Fibroblast of lung (primary cell): Measurements from ENCODE around the gene NKX3-2. TPM values are rescaled to one million over a fixed set of nuclear protein-coding genes. Genes with fewer than 3 reads are reported as not detected.

Experiments
- DNase-seq, 2 donors: peaks; one replicate each; pipeline versions ENCODE4 v3.0.0 to v3.0.0-alpha.2; 2010; ENCODE audit warnings: low read depth in 2 of 2
- H2AFZ ChIP-seq: 2 replicates; pipeline ENCODE4 v1.5.1; 2012; ENCODE audit warnings: low read length, control low read depth, inconsistent platforms
- H3K27ac ChIP-seq: 2 replicates; pipeline ENCODE4 v1.5.1; 2011; ENCODE audit warnings: low read length, control low read depth; ENCODE audit not compliant: insufficient read depth
- H3K27me3 ChIP-seq: 2 replicates; pipeline ENCODE4 v1.5.1; 2011; ENCODE audit warnings: mild to moderate bottlenecking, low read length; ENCODE audit not compliant: control insufficient read depth, insufficient read depth
- H3K36me3 ChIP-seq: 2 replicates; pipeline ENCODE4 v1.5.1; 2011; ENCODE audit warnings: low read length; ENCODE audit not compliant: control insufficient read depth, insufficient read depth
- H3K4me1 ChIP-seq: 2 replicates; pipeline ENCODE4 v1.5.1; 2011; ENCODE audit warnings: low read length; ENCODE audit not compliant: control insufficient read depth, insufficient read depth; ENCODE audit errors: extremely low read depth
- H3K4me2 ChIP-seq: 2 replicates; pipeline ENCODE4 v1.5.1; 2011; ENCODE audit warnings: low read length, control low read depth; ENCODE audit not compliant: insufficient read depth; ENCODE audit errors: extremely low read depth
- H3K4me3 ChIP-seq, 4 experiments: fragments of 200-600 bp in 1 of 4; sonication (generic) in 1 of 4; replicated peaks in 1 of 4; 2 replicates each; pipeline ENCODE4 v1.5.1; 2011 to 2016; ENCODE audit warnings: low read length in 4 of 4, low read depth in 3 of 4, mild to moderate bottlenecking in 3 of 4, control low read depth in 2 of 4, inconsistent platforms in 1 of 4, mixed read lengths in 1 of 4; ENCODE audit not compliant: insufficient read depth in 1 of 4; ENCODE audit errors: control extremely low read depth in 1 of 4
- H3K79me2 ChIP-seq: 2 replicates; pipeline ENCODE4 v1.5.1; 2012; ENCODE audit warnings: mild to moderate bottlenecking, low read length, inconsistent platforms; ENCODE audit not compliant: control insufficient read depth, insufficient read depth
- H3K9ac ChIP-seq: 2 replicates; pipeline ENCODE4 v1.5.1; 2011; ENCODE audit warnings: mild to moderate bottlenecking, low read length, control low read depth; ENCODE audit not compliant: insufficient read depth
- H3K9me3 ChIP-seq: 2 replicates; pipeline ENCODE4 v1.5.1; 2012; ENCODE audit warnings: low read depth, low read length; ENCODE audit not compliant: control insufficient read depth, insufficient read depth
- H4K20me1 ChIP-seq: 2 replicates; pipeline ENCODE4 v1.5.1; 2011; ENCODE audit warnings: low read length; ENCODE audit not compliant: control insufficient read depth, insufficient read depth; ENCODE audit errors: extremely low read depth
- CTCF ChIP-seq, 2 donors: IDR thresholded peaks in 1 of 2; conservative IDR thresholded peaks in 1 of 2; 1 replicate in 1 of 2; 2 replicates in 1 of 2; pipeline ENCODE4 v1.5.1; 2011 to 2012; ENCODE audit warnings: low read length in 2 of 2, control low read depth in 1 of 2, inconsistent platforms in 1 of 2, low read depth in 1 of 2, mild to moderate bottlenecking in 1 of 2
- EZH2 ChIP-seq: IDR thresholded peaks from 2 replicates; pipeline ENCODE4 v1.5.1; 2012; ENCODE audit warnings: low read length, control low read depth, mild to moderate bottlenecking; ENCODE audit errors: missing control alignments
- polyA plus RNA-seq, 2 donors: library from polyadenylated mRNA; depleted of rRNA in 1 of 2; stranded (reverse) in 1 of 2; unstranded in 1 of 2; fragments of >200 nt; gene quantifications; 2 replicates each; pipeline ENCODE4 v1.2.1, GENCODE V29; 2011 to 2012; ENCODE audit warnings: missing spikeins in 1 of 2
- total RNA-seq: library from RNA; depleted of rRNA; stranded (reverse); fragments of >200 nt; gene quantifications from 2 replicates; pipeline ENCODE4 v1.2.1, GENCODE V29; 2014

Gene NKX3-2
- total and polyA plus RNA-seq, 2 donors (not counting 1 experiment from before 2014, with no cell fraction given), result 0.24 to 1.3 TPM

GRCh38 chr4:13553081-13553480, 8.8 kb upstream of the NKX3-2 start:
- Histone ChIP-seq H3K4me2 (no peak overlapping the region), H3K36me3 (no peaks in the 10 kb centered on the region), H3K79me2 (no peaks in the 10 kb centered on the region), H3K27ac (no peak overlapping the region), H3K27me3 (no peaks in the 10 kb centered on the region), H3K9me3 (no peaks in the 10 kb centered on the region), H3K9ac (no peak overlapping the region), H2AFZ (no peak overlapping the region), H3K4me3 (no peak overlapping the region), H3K4me1 (no peaks in the 10 kb centered on the region), H4K20me1 (no peaks in the 10 kb centered on the region)
- DNase-seq, result no peak
- TF ChIP-seq EZH2 (no peak), CTCF (conservative IDR thresholded peaks at IDR 0.05 in 1 of 2, IDR thresholded peaks at IDR 0.05 in 1 of 2; ENCODE audit: low read depth in 1 of 2, low read length in 2 of 2) (no peak)

GRCh38 chr4:13548984-13549546, 4.8 kb upstream of the NKX3-2 start:
- H3K4me1 ChIP-seq, result no peaks in the 10 kb centered on the region
- no peaks in the 10 kb centered on the region for H3K79me2 ChIP-seq
- H3K9ac ChIP-seq, result no peak overlapping the region
- H3K36me3 ChIP-seq, result no peaks in the 10 kb centered on the region
- H3K9me3 ChIP-seq, result no peaks in the 10 kb centered on the region
- TF ChIP-seq EZH2 (peak; percentile 54), CTCF (conservative IDR thresholded peaks at IDR 0.05 in 1 of 2, IDR thresholded peaks at IDR 0.05 in 1 of 2; ENCODE audit: low read depth in 1 of 2, low read length in 2 of 2) (peak; percentile 84 to 98)
- peaks cover 22% of the 10 kb centered on the region for H3K27me3 ChIP-seq
- H3K4me3 ChIP-seq, result peak overlapping the region; percentile 44 to 63 (median 59)
- no peaks in the 10 kb centered on the region for H4K20me1 ChIP-seq
- peak overlapping the region; percentile 94 for H3K4me2 ChIP-seq
- peak overlapping the region; percentile 82 for H2AFZ ChIP-seq
- no peak overlapping the region for H3K27ac ChIP-seq
- peak; percentile 60 to 82 for DNase-seq

GRCh38 chr4:13548059-13548983, 4.0 kb upstream of the NKX3-2 start:
- Histone ChIP-seq H3K27ac (no peak overlapping the region), H3K79me2 (no peaks in the 10 kb centered on the region), H3K9me3 (no peaks in the 10 kb centered on the region), H3K36me3 (no peaks in the 10 kb centered on the region), H3K9ac (no peak overlapping the region), H3K4me2 (peak overlapping the region; percentile 94), H3K27me3 (peaks cover 26% of the 10 kb centered on the region), H2AFZ (no peak overlapping the region), H4K20me1 (no peaks in the 10 kb centered on the region), H3K4me1 (no peaks in the 10 kb centered on the region), H3K4me3 (peak overlapping the region in 2 of 4 experiments; percentile 40 to 61)
- DNase-seq, result no peak
- TF ChIP-seq CTCF (conservative IDR thresholded peaks at IDR 0.05 in 1 of 2, IDR thresholded peaks at IDR 0.05 in 1 of 2; ENCODE audit: low read depth in 1 of 2, low read length in 2 of 2), result no peak
- TF ChIP-seq EZH2, result peak; percentile 9
